ENCODE data around the gene GPR82. TPM values are rescaled to one million over a fixed set of nuclear protein-coding genes. Genes with fewer than 3 reads are reported as not detected.

GPR82 gene
- total RNA-seq, 1 donor from 2014 or later: not detected

DNA sequence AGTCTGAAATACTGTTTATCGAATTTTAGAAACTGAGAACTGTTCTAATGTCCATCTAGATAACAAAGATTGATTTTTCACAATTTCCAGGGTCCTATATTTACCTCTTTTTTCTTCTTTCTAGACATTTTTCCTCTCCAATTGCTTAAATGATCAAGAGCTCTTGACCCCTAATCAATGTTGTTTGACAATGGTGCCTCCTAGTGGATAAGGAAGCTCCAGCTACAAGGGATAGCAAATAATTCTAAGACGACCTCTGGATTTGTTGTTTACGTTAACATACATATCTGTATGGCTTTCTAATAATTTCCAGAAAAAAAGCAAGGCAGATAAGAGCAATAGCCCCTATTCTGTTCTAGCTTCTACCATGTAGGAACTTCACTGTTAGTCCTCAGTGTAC, 35.8 kb downstream of the GPR82 start:
- H3K27me3 ChIP-seq (ENCODE audit: control insufficient read depth, insufficient read depth, low read length): no peaks in the 10 kb centered on the region
- H3K4me3 ChIP-seq (ENCODE audit: low read depth, low read length): no peak overlapping the region
- H3K36me3 ChIP-seq (ENCODE audit: control insufficient read depth, insufficient read depth, low read length): no peaks in the 10 kb centered on the region
- TF ChIP-seq, protein P1, sequence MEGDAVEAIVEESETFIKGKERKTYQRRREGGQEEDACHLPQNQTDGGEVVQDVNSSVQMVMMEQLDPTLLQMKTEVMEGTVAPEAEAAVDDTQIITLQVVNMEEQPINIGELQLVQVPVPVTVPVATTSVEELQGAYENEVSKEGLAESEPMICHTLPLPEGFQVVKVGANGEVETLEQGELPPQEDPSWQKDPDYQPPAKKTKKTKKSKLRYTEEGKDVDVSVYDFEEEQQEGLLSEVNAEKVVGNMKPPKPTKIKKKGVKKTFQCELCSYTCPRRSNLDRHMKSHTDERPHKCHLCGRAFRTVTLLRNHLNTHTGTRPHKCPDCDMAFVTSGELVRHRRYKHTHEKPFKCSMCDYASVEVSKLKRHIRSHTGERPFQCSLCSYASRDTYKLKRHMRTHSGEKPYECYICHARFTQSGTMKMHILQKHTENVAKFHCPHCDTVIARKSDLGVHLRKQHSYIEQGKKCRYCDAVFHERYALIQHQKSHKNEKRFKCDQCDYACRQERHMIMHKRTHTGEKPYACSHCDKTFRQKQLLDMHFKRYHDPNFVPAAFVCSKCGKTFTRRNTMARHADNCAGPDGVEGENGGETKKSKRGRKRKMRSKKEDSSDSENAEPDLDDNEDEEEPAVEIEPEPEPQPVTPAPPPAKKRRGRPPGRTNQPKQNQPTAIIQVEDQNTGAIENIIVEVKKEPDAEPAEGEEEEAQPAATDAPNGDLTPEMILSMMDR (IDR thresholded peaks at IDR 0.05; ENCODE audit: insufficient read depth, low read length, poor library complexity, severe bottlenecking): peak; percentile 38
- no peak for DNase-seq (ENCODE audit: low read depth)

DNA sequence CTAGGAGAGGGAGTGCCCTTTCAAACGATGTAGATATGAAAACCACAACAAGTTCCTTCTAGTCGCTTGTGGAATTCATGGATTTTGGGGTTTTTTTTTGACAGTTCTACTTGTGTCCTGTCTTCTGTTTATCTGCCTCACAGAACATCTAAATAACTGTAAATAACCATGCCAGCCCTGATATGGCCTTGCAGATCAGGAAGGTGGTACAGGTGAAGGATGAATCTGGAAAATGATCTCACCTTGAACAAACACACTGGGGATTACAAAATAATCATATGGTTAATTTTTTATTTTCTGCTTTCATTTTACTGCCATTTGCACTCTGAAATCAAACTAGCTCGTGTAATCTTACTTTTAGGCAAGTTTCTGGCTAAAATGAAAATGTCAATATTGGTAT, 37.2 kb downstream of the GPR82 start:
- Histone ChIP-seq H3K36me3 (ENCODE audit: control insufficient read depth, insufficient read depth, low read length) (no peaks in the 10 kb centered on the region), H3K27me3 (ENCODE audit: control insufficient read depth, insufficient read depth, low read length) (no peaks in the 10 kb centered on the region), H3K4me3 (ENCODE audit: low read depth, low read length) (no peak overlapping the region)
- TF ChIP-seq, protein P1 (IDR thresholded peaks at IDR 0.05; ENCODE audit: insufficient read depth, low read length, poor library complexity, severe bottlenecking): no peak
- DNase-seq (ENCODE audit: low read depth): no peak

DNA sequence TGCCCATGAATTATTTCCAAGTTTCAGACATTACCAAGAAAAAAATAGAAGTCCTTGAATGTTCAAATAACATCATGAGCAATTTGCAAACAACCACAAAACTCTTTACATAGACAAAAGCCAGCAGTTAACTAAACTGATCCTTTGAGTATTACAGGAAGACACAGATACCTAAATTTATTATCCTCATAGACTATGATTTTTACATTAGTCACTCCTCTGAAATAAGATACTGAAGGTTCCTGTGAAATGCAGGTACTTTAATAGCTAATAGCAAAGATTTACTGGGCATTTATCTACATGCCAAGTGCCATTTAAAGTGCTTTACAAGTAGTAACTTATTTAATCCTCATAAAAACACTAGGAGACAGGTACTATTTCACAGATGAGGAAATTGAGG, 37.7 kb downstream of the GPR82 start:
- H3K36me3 ChIP-seq (ENCODE audit: control insufficient read depth, insufficient read depth, low read length): no peaks in the 10 kb centered on the region
- no peaks in the 10 kb centered on the region for H3K27me3 ChIP-seq (ENCODE audit: control insufficient read depth, insufficient read depth, low read length)
- DNase-seq (ENCODE audit: low read depth): no peak
- H3K4me3 ChIP-seq (ENCODE audit: low read depth, low read length): no peak overlapping the region
- TF ChIP-seq, protein P1 (IDR thresholded peaks at IDR 0.05; ENCODE audit: insufficient read depth, low read length, poor library complexity, severe bottlenecking): no peak

DNA sequence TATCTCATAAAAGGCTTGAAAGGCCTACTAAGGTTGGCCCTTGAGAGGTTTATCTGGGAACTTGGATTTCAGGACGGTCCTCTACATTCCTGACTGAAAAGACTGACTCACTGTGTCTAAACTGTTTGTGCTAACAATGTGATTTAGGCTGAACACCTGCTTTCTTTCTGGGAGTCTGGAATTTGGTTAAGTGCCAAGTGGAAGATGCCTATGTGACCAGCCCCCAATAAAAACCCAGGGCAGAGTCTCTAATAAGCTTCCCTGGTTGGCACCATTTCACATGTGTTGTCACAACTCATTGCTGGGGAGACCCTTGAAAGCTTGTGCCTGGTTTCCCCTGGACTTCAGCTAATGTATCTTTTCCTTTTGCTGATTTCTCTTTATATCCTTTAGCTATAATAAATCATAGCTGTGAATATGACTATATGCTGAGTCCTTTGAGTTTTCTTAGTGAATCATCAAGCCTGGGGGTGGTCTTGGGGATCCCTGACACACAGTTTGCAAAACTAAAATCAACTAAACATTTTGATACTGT, 55.1 kb downstream of the GPR82 start:
- Histone ChIP-seq H3K27me3 (ENCODE audit: control insufficient read depth, insufficient read depth, low read length) (no peaks in the 10 kb centered on the region), H3K4me3 (ENCODE audit: low read depth, low read length) (no peak overlapping the region), H3K36me3 (ENCODE audit: control insufficient read depth, insufficient read depth, low read length) (no peaks in the 10 kb centered on the region)
- TF ChIP-seq, protein P1 (IDR thresholded peaks at IDR 0.05; ENCODE audit: insufficient read depth, low read length, poor library complexity, severe bottlenecking): no peak
- DNase-seq (ENCODE audit: low read depth): peak; percentile 61

Other genes starting within 250 kb of the GPR82 start
- gene GPR34, start 35.2 kb upstream of the GPR82 start, total RNA-seq: not detected in 2 replicates
- gene CASK, start 199.4 kb downstream of the GPR82 start, total RNA-seq: 45.5 and 69.1 TPM in 2 replicates

All from kidney epithelial cell (primary cell).